ENCODE results near the gene PLCH1.

DNA sequence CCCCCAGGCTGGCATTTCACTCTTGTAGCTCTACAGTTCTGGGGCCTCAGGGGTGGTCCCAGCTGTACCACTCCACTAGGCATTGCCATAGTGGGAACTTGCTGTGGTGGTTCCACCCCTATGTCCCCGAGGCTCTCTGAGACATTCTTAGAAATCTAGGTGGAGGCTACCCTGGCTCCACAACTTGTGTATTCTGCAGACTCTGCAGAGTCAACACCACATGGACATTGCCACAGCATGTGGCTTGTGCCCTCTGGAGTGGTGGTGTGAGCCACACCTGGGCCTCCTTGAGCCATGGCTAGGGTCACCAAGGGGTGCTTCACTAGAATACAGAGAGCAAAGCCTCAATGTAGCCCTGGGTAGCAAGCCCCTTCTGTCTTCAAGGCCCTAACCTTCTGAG lies 397.0 kb downstream of the PLCH1 start:
- TF ChIP-seq CTCF (IDR thresholded peaks at IDR 0.05): no peak
- no peak for TF ChIP-seq EZH2 (IDR thresholded peaks at IDR 0.05; ENCODE audit: borderline replicate concordance, insufficient read depth, low read depth, low read length, poor library complexity, severe bottlenecking)

Measured in B cell (primary cell).